ENCODE results near the gene RBMX.
"Not testable (repeated sequence)": the region's sequence is repeated elsewhere in the genome, so short reads cannot be mapped to it uniquely, and the experiment has no call there.

RBMX gene

DNA sequence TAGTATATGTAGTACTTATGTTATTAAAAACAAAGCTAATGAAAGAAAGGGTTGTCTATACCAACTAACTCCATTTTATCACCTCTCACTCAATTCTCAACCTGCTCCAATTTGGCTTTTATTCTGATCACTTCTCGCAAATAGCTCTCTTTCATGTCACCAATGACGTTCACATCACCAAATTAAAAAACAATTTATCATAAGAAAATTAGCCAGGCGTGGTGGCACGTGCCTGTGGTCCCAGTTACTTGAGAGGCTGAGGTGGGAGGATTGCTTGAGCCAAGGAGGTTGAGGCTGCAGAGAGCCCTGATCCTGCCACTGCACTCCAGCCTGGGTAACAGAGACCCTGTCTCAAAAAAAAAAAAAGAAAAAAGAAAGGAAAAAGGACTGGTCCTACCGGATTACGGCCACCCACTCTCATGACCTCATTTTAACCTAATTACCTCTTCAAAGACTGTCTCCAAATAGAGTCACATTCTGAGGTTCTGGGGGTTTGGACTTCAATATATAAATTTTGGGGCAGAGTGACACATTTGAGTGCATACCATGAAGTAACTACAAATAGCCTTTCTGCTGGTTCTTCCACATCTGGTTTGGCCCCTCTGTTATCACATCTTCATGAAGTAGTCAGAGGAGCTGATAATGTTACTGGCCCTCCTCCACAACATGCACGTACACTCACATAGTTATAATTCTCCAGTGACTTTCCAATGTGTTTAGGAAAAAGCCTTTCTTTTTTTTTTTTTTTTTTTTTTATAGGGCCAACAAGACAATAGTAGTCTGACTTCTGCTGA lies 15.8 kb upstream of the RBMX start:
- no peak for TF ChIP-seq GATA1 (IDR thresholded peaks at IDR 0.05; ENCODE audit: low read depth, low read length)
- TF ChIP-seq POLR2A (IDR thresholded peaks at IDR 0.05; ENCODE audit: low read length): no peak

DNA sequence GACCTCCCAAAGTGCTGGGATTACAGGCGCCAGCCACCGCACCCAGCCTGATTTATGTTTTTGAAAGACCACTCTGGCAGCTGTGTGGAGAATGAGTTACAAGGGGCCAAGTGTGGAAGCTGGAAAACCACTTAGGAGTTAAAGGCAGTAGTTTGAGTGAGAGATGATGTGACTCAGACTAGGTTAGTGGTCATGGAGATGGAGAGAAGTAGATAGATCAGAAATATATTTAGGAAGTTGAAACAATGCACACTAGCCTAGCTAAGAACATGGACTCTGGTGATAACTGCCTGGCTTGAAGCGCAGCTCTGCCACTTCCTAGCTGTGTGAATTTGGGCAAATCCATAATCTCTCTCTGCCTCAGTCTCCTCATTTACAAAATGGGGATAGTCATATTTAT lies 11.9 kb upstream of the RBMX start:
- TF ChIP-seq GATA1 (IDR thresholded peaks at IDR 0.05; ENCODE audit: low read depth, low read length): no peak
- TF ChIP-seq POLR2A (IDR thresholded peaks at IDR 0.05; ENCODE audit: low read length): no peak
- DNase-seq: no peak

More for the DNA sequence above, 15.8 kb upstream of the RBMX start:
- DNase-seq: peak; percentile 42 to 76

DNA sequence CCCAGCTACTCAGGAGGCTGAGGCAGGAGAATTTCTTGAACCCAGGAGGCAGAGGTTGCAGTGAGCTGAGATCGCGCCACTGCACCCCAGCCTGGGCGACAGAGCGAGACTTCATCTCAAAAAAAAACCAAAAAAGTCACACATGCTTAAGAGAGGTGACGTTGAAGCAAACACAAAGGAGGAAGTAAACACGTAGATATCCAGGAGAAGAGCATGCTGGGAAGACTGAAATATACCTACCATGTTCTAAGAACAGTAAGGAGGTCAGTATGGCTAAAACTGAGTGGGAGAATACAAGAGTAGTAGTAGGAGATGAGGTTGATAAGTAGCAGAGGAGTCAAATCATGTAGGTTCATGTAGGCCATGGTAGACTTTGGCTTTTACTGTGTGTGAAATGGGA lies 10.1 kb upstream of the RBMX start:
- DNase-seq: not testable (repeated sequence)

DNA sequence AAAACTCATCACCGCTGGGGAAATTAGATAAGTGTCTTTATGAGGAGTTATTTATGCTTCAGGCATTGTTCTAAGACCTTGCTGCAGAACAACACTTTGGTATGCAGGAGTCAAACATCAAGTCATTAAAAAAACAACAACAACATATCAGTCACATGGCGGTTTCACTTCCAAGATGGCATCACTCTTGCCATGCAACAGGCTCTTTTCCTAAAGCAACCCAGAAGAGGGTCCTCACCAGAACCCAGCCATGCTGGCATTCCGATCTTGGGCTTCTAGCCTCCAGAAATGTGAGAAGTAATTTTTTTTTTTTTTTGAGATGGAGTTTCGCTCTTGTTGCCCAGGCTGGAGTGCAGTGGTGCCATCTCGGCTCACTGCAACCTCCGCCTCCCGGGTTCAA lies 8.7 kb upstream of the RBMX start:
- DNase-seq: no peak
- TF ChIP-seq GATA1 (IDR thresholded peaks at IDR 0.05; ENCODE audit: low read depth, low read length): no peak
- no peak for TF ChIP-seq POLR2A (IDR thresholded peaks at IDR 0.05; ENCODE audit: low read length)

DNA sequence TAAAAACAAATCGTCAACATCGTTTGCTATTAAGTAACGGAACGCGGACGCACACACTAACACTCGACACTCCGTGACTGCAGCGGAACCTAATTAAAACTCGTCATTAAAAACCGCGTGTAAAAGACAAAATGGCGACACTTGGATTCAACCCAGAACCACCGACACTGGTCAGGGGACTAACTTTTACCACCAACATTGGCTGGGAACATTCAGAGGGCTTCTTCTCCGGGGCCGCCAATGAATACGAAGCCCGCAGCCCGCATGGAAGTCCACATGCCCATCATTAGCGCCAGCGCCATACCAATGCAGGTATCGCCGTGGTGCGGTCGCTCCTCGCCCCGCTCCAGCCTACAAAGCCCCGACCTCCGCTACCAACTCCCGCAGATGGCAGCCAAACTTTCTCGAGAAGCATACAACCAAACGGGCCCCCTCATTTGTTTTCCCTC lies 498 bp downstream of the RBMX start:
- TF ChIP-seq GATA1 (IDR thresholded peaks at IDR 0.05; ENCODE audit: low read depth, low read length) (no peak), POLR2A (IDR thresholded peaks at IDR 0.05; ENCODE audit: low read length) (no peak)
- peak; percentile 66 to 76 for DNase-seq

DNA sequence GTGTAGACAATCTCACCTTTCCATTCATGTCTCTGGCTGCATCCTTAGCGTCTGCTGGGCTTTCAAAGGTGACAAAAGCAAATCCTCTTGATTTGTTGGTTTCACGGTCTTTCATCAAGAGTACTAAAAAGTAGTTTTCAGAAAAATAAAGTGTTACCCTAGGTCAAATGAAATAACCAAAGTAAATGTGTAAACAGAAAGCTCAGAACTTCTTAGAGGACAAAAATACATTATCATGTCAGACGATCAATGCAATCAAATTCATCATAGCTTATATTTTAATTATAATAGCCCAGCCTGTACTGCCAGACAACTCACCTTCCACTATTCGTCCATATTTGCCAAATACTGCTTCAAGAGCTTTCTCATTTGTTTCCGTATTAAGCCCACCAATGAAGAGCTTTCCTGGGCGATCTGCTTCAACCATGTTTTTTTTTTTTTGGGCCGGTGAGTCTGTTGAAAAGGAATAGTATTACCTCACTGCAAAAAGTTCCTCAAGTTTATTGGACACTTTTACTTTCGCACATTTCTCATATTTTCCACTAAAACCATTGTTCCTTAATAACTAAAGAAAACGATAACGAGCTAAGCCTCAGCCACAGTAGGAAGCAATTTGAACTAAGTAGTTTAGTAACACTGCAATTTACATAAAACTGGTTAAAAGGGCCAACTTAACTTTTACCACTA lies 1.4 kb downstream of the RBMX start:
- DNase-seq: peak; percentile 44 to 62
- TF ChIP-seq GATA1 (IDR thresholded peaks at IDR 0.05; ENCODE audit: low read depth, low read length) (no peak), POLR2A (IDR thresholded peaks at IDR 0.05; ENCODE audit: low read length) (no peak)

DNA sequence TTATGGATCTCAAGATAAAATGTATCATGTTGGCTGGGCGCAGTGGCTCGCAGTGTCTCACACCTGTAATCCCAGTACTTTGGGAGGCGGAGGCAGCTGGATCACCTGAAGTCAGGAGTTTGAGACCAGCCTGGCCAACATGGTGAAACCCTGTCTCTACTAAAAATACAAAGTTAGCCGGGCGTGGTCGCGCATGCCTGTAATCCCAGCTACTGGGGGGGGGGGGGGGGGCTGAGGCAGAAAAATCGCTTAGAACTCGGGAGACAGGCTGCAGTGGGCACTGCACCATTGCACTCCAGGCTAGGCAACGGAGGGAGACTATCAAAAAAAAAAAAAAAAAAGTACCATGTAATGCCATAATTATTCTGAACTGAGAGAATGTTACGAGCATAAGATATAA lies 2.1 kb downstream of the RBMX start:
- peak in 1 of 2 experiments; percentile 10 for DNase-seq
- TF ChIP-seq GATA1 (IDR thresholded peaks at IDR 0.05; ENCODE audit: low read depth, low read length) (no peak), POLR2A (IDR thresholded peaks at IDR 0.05; ENCODE audit: low read length) (no peak)

DNA sequence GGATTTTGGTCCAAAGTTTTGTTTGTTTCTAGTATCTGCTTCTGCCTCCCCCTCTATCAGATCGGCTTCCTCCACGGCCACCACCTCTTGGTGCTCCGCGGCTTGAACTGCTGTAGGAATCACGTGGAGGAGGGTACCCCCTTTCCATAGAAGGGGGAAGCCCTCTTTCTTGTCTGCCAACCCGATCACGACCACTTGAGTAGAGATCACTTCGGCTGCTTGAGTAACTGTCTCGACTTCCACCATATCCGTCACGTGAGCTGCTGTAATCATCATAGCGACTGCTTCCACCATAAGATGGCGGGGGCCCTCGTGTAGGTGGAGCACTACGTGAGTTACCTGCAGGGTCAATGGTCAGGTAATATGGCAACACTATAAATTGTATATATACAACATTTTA lies 6.4 kb downstream of the RBMX start:
- DNase-seq: not testable (repeated sequence)

DNA sequence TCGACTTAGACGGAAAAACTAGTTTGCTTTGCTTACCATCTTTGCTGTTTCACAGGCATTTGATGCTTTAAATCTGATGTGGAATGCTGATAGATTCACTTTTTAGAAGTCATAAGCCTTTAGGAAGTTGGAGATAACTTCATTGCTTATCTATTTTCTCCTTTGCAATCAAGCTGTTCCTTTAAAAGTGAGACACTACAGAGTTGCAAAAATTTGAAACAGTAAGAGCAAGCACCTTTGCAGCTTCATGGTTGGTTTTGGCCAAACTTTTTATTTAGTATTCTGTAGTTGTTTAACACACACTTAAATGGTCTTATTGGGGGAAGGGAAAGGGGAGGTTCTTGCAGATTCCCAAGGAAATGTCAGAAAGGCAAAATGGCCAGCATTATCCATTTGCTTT lies 7.3 kb downstream of the RBMX start:
- peak; percentile 24 for TF ChIP-seq POLR2A (IDR thresholded peaks at IDR 0.05; ENCODE audit: low read length)
- DNase-seq: not testable (repeated sequence)

DNA sequence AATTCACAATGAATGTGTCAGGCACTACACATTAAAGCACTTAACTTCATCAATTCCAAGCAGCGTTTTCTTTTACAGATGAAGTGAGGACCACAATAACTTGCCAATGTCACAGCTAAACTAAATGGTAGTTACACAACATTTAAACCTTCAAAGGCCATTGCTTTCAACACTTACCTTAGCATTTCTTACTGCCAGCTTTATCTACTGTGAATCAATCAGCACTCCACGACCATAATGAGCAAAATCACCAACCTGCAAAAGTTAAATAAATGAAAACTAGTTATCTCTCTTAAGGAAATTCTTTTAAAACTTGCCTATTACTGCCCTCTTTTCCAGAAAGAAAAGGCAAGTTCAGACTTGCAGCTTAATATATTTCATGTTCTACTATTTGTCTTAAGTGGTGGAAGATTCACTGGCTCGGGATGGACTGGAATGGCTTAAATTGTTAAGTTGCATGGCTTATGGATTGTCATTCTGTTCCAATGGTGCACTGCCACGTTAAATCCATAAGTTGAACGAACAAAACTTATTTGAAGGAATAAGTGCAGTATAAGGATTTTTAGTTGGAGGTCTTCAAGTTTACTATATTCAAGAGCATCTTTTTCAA lies 8.3 kb downstream of the RBMX start:
- TF ChIP-seq POLR2A (IDR thresholded peaks at IDR 0.05; ENCODE audit: low read length) (peak; percentile 39), GATA1 (IDR thresholded peaks at IDR 0.05; ENCODE audit: low read depth, low read length) (no peak)
- no peak for DNase-seq

DNA sequence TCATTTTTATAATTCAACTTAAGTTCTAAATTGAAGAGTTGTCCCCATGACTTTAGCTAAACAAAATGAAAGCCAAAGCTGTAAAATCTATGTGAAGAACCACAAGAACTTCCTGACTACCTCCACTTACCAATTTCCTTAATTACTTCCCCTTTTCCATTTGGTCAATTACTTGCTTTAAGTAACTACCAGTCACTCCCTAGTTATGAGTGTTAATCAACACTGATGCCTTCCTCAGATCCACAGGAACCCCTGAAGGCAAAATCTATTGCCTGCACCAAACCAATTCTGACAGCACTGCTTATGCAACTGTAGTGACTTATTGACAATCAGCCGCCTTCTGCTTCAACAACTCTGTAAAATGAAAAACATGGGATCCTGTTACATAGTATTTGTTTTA lies 10.5 kb downstream of the RBMX start:
- TF ChIP-seq POLR2A (IDR thresholded peaks at IDR 0.05; ENCODE audit: low read length) (no peak), GATA1 (IDR thresholded peaks at IDR 0.05; ENCODE audit: low read depth, low read length) (no peak)
- DNase-seq: no peak

DNA sequence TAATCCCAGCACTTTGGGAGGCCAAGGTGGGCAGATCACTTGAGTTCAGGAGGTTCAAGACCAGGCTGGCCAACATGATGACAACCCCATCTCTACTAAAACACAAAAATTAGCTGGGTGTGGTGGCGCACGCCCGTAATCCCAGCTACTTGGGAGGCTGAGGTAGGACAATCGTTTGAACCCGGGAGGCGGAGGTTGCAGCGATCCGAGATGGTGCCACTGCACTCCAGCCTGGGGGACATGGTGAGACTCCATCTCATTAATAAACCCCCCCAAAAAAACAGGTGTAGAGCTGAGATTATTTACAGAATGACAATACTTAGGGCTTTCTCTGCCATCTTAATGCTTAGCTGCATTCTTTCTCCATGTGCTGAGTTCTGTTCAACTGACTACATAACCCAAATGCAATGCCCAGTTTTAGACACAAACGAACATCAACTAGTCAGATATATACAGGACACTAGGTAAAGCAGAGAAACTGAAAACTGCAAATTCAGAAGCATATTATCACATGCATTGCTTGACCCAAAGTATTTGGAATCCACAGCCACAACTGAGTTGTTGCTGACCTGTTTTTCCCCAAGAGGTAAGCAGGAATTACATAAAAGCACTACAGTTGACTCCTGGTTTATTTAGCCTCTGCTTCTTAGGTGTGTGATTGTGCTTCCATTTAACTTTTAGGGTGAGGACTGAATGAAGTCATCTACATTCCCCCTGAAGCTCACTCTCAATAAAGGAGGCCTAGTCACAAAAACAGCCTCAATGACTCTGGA lies 12.1 kb downstream of the RBMX start:
- TF ChIP-seq POLR2A (IDR thresholded peaks at IDR 0.05; ENCODE audit: low read length) (peak; percentile 9), GATA1 (IDR thresholded peaks at IDR 0.05; ENCODE audit: low read depth, low read length) (no peak)

DNA sequence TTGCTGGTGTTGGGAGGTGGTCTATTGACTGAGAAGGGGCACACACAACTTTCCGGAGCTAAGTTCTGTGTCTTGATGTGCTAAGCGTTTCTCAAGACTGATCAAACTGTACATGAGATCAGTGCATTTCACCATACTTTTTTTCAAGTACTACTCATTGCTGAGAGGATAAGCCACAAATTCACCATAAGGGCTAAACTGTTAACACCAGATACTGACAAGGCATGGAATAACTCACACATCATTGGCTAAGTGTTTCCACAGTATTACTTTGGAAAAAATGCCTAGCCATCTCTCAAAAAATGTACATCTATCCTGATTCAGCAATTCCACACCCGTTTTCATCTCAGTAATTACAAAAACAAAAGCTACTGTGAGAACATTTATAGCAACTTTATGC lies 13.0 kb downstream of the RBMX start:
- no peak for TF ChIP-seq POLR2A (IDR thresholded peaks at IDR 0.05; ENCODE audit: low read length)
- no peak for TF ChIP-seq GATA1 (IDR thresholded peaks at IDR 0.05; ENCODE audit: low read depth, low read length)
- DNase-seq: peak in 1 of 2 experiments; percentile 13

More for the DNA sequence above, 12.1 kb downstream of the RBMX start:
- DNase-seq: no peak

DNA sequence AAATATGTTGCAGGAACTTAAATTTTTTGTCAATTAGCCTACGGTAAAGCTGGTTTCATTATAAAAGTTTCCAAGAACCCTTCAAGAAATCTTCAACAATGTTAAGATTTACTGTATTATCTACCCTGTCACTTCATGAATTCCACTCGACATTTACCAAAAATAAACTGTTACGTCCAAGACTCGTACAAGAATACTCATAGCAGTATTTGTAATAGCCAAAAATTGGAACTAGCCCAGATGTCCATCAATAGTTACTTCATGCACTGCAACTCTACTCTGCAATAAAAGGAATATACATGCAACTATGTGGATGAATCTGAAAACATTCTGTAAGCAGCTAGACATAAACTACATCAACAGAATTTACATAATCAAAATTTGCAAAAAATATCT lies 13.4 kb downstream of the RBMX start:
- no peak for TF ChIP-seq POLR2A (IDR thresholded peaks at IDR 0.05; ENCODE audit: low read length)
- no peak for DNase-seq
